HL-60 (cell line): Measurements from ENCODE around the gene REEP3.

Experiments
- POLR2AphosphoS5 ChIP-seq: IDR thresholded peaks from 2 replicates; pipeline ENCODE4 v1.6.1; 2012; ENCODE audit warnings: low read depth
- REST ChIP-seq: IDR thresholded peaks from 2 replicates; pipeline ENCODE4 v1.6.1; 2012; ENCODE audit warnings: low read depth; ENCODE audit not compliant: insufficient replicate concordance
- SPI1 ChIP-seq: IDR thresholded peaks from 2 replicates; pipeline ENCODE4 v1.6.1; 2012; ENCODE audit warnings: low read depth, mild to moderate bottlenecking, borderline replicate concordance
- TF ChIP-seq, protein P1 (sequence below): IDR thresholded peaks from one replicate; pipeline ENCODE4 v1.5.1; 2011; ENCODE audit warnings: low read length, control low read depth, inconsistent platforms; ENCODE audit not compliant: insufficient read depth

- TF ChIP-seq, protein P1, sequence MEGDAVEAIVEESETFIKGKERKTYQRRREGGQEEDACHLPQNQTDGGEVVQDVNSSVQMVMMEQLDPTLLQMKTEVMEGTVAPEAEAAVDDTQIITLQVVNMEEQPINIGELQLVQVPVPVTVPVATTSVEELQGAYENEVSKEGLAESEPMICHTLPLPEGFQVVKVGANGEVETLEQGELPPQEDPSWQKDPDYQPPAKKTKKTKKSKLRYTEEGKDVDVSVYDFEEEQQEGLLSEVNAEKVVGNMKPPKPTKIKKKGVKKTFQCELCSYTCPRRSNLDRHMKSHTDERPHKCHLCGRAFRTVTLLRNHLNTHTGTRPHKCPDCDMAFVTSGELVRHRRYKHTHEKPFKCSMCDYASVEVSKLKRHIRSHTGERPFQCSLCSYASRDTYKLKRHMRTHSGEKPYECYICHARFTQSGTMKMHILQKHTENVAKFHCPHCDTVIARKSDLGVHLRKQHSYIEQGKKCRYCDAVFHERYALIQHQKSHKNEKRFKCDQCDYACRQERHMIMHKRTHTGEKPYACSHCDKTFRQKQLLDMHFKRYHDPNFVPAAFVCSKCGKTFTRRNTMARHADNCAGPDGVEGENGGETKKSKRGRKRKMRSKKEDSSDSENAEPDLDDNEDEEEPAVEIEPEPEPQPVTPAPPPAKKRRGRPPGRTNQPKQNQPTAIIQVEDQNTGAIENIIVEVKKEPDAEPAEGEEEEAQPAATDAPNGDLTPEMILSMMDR = no peak
- no peak for TF ChIP-seq POLR2AphosphoS5
- no peak for TF ChIP-seq REST
- no peak for TF ChIP-seq SPI1
These were observed 1.1 kb downstream of the REEP3 start for GRCh38 chr10:63522277-63522687.
